PFSK-1 (cell line): ENCODE results near the gene CASZ1.

ENCODE experiments used
- POLR2AphosphoS5 ChIP-seq: IDR thresholded peaks from 2 replicates; pipeline ENCODE4 v1.6.1; 2012; ENCODE audit warnings: low read depth, mild to moderate bottlenecking, control low read depth, low read length, moderate library complexity
- TAF1 ChIP-seq: IDR thresholded peaks from 2 replicates; pipeline ENCODE4 v1.6.1; 2012; ENCODE audit warnings: low read length, control low read depth, borderline replicate concordance; ENCODE audit not compliant: insufficient read depth

- TF ChIP-seq TAF1 (no peak), POLR2AphosphoS5 (no peak)
Observed at GRCh38 chr1:10651793-10652192, 144.7 kb downstream of the CASZ1 start.
